Endometrium (tissue), 2 donors: ENCODE measurements around the gene CBFA2T2.

ENCODE experiments used
- FAIRE-seq: peaks from 2 replicates; lab custom pipeline; 2012; peaks lifted over from hg19 to GRCh38; lab: Jason Lieb, UNC
- donor health status: control.
- donor health status: control.

CBFA2T2 gene

GRCh38 chr20:33667676-33668465 lies 178.0 kb downstream of the CBFA2T2 start:
- FAIRE-seq: no peak

DNA sequence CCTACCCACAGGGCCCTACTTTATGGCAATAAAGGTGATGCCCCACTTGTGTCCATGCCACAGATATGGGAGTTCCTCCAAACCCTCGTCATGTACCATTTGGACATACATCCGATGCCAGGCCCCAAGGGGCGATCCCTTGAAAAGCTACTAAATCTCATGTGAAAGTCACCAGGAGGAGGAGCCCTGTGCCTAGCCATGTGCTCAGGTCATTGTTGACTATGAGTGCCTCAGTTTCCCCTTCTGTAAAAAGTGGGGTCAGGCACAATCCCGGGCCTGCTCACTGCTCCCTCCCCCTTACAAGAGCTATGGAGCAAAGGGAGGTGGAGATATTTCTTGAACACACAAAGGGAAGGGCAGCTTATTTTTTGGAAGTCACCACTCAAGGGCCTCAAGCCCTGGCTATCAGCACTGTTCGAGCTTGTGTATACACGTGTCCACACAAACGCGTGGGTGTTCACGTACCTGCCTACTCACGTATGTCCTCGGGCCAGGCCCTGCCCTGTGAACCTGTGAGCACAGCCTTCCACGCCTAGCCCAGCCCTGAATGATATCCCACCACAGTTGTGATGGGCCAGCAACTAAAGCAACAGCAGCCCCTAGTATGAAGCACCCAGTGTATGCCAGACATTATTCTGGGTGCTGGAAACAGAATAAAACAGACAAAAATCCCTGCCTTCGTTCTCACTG lies 178.7 kb downstream of the CBFA2T2 start:
- no peak for FAIRE-seq

DNA sequence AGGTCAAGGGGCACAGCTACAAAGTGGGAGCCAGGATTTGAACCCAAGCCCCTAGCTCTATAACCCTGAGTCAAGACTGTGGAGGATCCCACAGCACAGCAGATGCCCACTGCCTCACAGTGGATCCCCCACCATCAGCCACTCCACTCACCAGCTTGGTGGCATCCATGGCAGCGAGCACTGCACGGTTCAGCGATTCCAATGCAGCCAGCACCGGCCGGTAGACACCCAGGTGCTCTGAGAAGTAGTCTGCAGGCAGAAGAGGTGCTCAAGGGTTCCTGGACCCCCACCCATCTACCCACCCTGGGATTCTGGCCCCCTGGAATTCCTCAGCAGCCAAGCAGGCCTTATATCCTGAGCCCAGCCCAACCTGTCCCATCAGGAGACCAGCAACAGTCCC lies 179.3 kb downstream of the CBFA2T2 start:
- no peak for FAIRE-seq

- FAIRE-seq: no peak
These were observed 180.2 kb downstream of the CBFA2T2 start for GRCh38 chr20:33669873-33670640.

DNA sequence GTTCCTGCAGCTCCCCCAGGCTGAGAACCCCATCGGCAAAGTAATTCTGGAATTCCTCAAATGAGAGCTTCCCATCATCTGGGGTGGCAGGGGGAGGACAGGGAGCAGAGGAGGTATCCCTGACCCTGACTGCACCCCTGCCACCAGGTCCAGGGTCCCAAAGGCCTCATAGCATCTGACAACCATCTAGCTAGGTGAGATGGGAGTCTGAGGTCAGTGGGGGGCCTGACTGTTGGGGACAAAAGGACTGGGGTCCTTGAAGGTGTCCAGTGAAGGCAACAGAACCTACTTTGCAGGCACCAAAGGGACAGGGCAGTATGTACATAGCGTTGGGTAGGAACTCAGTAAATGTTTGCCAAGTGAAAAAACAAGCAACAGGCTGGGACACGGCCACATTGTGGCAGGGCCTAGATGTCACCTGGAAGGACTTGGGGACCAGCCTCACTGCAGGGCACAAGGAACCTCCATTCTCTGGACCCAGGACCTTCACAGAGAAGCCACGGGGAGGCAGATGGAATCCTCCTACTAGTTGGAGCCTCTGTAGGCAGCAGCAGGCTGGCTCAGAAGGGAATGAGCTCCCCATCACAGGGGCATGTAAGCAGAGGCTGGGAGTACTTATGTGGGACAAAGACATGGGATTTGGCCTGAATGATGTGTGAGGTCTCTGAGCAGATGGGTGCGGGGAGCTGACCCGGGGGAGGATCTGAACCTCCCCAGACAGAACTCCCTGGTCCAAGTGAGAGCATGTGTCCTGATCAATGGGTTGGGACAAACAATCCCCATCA lies 181.0 kb downstream of the CBFA2T2 start:
- no peak for FAIRE-seq

DNA sequence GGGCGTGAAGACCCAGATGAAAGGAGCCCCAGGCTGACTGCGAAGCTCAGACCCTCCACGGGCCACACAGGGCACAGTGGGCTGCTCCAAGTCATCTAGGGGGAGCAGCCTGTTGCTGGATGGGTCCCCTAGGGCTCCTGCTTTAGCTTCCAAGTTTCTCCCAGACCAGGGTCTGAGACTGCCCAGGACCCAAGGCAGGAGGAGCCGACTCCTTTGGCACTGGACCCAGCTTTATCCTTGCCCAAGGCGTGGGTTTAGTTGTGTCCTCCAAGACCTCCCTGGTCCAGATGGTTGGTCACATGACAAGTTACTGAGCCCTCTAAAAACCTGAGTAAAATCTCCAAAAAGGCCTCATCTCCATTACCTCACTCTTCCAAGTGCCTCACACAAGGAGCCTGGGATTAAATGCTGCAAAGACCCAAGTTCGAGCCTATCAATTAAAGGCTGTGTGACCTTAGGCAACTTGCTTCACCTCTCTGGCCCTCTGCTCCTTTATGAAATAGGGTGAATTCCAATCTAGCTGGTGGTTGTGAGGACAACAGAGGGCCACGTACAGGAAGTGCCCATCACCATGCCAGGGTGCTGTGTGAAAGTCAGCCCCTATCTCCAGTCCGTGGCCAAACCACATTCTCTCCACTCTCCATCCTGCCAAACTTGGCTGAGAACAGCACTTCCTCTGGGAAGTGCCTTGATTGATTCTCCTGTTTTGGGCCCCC lies 181.8 kb downstream of the CBFA2T2 start:
- FAIRE-seq: no peak

GRCh38 chr20:33672426-33673113 lies 182.7 kb downstream of the CBFA2T2 start:
- FAIRE-seq: no peak

GRCh38 chr20:33673114-33673409 lies 183.2 kb downstream of the CBFA2T2 start:
- no peak for FAIRE-seq

DNA sequence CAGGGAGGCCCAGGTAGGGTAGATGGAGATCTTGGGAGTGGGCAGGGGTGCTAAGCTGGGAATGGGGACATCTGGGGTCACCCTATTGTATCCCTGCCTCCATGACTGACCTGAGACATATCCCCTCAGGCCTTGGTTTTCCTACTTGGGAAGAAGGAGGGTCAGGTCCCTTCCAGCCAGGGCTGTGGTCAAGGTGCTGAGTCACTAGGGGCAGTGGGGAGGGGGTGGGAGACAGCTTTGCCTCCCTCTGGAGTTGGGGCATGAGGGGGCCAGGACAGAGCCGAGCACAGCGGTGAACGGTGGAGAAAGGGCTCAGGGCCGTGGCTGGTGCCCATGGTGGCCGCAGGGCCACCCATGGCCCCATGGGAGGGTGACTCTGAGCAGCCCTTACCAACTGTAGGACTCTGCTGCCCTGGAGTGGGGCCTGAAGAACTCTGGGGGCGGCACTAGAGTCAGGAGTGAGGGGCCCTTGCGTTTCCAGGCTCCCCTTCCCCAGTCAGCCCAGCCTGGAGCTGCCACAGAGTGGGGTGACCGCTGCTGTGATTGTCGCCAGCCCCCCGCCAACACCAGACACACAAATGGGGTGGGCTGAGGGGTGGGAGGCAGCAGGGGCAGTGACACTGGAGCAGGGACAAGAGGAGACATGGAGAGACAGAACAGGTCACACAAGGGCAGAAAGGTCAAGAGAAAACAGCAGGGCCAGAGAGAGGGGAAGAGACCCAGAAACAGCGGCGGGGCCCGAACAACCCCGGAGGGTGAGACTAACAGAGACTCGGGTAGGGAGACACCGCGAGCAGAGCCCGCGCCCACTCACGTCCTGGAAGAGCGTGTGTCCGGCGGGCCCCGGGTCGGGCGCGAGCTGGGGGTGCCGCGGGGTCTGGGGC lies 183.8 kb downstream of the CBFA2T2 start:
- no peak for FAIRE-seq

DNA sequence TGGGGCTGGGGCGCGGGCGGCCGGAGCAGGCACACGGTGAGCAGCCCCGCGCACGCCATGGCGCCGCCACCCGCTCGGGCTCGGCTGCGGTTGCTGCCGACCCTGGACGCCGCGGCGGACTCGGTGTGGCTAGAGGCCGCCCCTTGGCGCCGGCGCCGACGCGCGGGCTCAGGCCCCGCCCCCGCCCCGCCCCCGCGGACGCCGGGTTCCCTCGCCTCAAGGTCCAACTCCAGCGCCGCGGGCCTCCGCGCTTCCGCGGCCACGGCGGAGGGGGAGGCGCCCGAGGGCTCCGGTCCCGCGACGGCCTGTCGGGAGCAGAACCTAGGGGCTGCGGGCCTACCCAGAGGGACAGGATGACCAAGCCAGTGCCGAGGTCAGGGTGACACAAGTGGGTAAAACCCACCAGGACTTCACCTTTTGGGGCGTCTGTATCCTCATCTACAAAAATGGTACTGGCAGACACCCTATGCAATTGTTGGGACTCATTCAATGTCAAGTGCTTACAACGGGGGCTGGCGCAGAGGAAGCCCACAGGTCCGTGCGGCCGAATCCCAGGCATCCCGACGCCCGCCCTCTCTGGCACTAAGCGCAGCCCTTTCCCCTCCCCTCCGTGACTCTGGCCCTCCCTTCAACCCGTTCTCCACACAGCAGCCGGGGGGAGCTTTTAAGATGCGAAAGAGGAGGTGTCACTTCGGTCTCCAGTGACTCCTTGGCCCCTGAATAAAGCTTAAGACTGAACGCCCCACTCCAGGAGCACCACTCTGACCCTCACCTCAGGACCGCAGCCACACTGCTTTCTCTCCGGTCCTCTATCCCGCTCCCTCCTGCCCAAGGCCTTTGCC lies 184.6 kb downstream of the CBFA2T2 start, which contains the start of gene NECAB3:
Gene NECAB3, minus strand, starts transcription at position 135 of the 842 bp plus-strand sequence. Its CDS starts 76 bp downstream, at position 59.
- FAIRE-seq: no peak

DNA sequence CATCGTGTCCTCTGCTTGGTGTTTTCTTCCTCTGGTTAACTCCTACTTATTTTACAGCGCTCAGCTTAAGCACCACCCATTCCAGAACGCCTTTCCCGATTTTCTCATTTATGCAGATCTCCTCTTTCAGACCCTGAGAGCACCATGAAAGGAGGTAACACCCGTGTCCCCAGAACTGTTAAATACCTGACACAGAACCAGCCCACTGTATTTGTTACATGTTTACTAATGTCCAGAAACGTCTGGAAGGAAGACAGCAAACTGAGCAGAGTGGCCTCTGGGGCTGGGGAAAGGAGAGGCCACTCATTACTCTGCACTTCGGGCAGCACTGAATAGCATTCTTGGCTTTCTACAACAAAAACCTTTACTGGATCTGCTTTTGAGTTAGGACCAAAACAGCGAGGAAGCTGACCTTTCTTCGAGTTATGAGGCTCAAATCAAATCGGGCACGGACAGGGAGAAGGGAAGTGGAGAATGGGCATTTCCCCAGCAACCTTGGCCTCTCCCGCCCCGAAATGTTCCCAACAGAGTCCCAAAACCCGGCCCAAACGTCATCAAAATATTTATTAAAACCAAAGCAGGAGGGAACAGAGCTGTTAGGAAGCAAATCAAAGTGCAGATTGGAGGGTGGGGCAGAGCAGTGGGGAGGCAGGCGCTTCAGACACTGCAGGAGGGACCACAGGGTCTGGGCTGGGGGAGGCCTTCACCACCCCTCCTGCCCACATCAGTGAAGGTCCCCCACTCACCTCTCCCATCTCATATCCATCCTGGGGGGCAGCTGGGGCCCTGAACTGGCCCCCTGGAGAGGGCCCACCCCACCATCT lies 185.5 kb downstream of the CBFA2T2 start:
- FAIRE-seq: no peak

DNA sequence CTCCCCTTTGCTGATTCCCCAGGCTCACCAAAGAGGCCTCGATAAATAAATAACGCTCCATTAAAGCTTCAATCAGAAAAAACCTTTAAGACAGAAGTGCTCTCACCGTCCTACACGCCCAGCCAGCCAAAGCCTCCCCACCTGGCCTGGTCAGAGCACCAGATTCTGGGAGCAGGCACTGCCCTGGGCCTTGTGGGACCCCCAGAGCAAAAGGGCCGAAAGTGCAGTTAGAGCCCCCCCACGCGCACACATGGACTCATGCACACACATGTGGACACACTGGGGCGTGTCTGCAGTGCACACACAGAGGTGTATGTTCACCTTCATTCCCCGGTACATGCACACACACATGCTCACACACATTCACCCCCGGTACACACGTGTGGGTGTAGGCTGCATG lies 186.2 kb downstream of the CBFA2T2 start:
- FAIRE-seq: no peak

GRCh38 chr20:33676652-33677645 lies 187.1 kb downstream of the CBFA2T2 start:
- FAIRE-seq: no peak

DNA sequence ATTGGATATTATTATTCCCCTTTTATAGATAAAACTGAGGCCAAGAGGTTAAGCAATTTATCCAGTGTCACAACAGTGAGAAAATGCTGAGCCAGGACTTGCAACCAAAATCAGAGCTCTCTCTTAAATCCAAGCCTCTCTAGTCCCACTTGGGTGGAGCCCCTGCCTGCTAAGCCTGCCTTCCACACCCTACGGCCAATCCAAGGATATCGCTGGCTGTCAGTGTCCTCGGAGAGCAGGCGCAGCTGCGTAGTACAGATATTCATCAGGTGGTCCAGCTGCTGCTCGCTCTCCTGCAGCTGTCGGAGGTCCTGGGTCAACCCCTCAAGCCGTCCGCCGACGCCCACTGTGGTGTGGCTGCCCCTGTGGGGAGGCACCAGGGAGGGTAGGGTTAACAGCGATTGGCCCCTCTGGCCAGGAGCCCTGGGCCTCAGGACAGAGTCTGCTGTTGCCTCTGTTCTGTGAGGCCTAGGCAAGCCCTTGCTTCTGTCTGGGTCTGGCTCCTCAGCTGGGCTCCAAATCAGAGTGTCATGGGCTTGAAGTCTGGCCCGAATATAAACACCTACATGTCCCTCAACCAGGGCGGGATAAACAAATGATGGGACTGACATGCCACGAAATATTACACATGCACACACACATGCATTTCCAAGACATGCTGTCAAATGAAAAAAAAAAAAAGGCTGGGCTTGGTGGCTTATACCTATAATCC lies 188.3 kb downstream of the CBFA2T2 start:
- FAIRE-seq: no peak

DNA sequence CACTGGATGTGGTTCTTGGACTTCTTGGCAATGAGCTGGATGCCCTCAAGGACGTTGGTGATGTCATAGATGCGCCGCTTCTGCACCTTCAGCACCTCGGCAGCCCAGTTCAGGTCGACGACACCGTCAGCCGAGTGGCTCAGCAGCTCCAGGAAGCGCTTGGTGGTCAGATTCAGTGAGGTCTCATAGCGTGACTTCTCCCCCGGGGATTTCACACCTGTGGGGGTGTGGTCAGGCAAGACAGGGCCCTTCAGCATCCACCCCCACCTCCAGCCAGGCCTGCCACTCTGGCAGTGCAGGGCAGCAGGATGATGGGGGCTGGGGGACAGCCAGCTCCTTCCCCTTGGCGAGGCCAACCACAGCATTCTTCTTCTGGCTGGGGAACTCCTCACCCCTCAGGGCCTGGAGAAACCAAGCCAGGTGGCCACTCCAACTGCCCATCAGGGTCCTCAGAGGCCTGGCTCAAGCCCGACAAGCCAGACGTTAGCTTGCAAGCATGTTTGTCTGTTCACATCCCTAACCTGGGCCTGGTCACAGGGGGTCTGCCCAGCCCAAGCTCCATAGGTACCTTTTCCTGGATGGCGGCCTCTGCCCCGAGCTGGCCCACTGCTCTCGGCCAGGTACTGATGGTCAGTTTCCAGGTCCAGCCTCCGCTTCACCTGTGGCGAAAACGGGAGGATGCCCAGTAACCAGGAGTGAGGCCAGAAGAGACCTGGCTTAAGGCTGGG lies 190.0 kb downstream of the CBFA2T2 start:
- no peak for FAIRE-seq
